Measurements from ENCODE around the gene ATP6V1E1. TPM values are rescaled to one million over a fixed set of nuclear protein-coding genes. Genes with fewer than 3 reads are reported as not detected.

ATP6V1E1 gene
- total and polyA plus RNA-seq, 2 of the 13 experiments (the other 11 are each of a cell fraction or from before 2014, with no cell fraction given), result 69.3 to 90.9 TPM

GRCh38 chr22:17628406-17629172 is at the start of gene ATP6V1E1 (continued):
- TF ChIP-seq ZBTB39 (CRISPR knock-in tag; IDR thresholded peaks at IDR 0.05) (no peak), THAP9 (CRISPR knock-in tag; IDR thresholded peaks at IDR 0.05; ENCODE audit: borderline replicate concordance) (peak; percentile 76; the same call in 1 of the 2 replicates), ZNF879 (CRISPR knock-in tag; IDR thresholded peaks at IDR 0.05) (no peak), AGO2 (optimal IDR thresholded peaks at IDR 0.05; ENCODE audit: low read depth, low read length) (peak; percentile 51), ZIK1 (CRISPR knock-in tag; IDR thresholded peaks at IDR 0.05; ENCODE audit: borderline replicate concordance, low read depth) (0 out of 2 replicates have a peak, but pooled peaks have one; percentile 13), RELA (CRISPR knock-in tag; IDR thresholded peaks at IDR 0.05) (no peak), CAMTA2 (CRISPR knock-in tag; IDR thresholded peaks at IDR 0.05; ENCODE audit: borderline replicate concordance) (peak; percentile 25; the same call in 1 of the 2 replicates), HOXA5 (CRISPR knock-in tag; IDR thresholded peaks at IDR 0.05) (peak; percentile 69), ZNF101 (CRISPR knock-in tag; IDR thresholded peaks at IDR 0.05; ENCODE audit: borderline replicate concordance, low read depth) (no peak), ATF1 (CRISPR knock-in tag; IDR thresholded peaks at IDR 0.05) (peak; percentile 82), HDAC1 (CRISPR knock-in tag; IDR thresholded peaks at IDR 0.05) (peak; percentile 61; the same call in 1 of the 2 replicates), HES4 (CRISPR knock-in tag; IDR thresholded peaks at IDR 0.05; ENCODE audit: borderline replicate concordance) (0 out of 2 replicates have a peak, but pooled peaks have one; percentile 44), ZNF362 (CRISPR knock-in tag; IDR thresholded peaks at IDR 0.05; ENCODE audit: borderline replicate concordance) (peak; percentile 81; the same call in 1 of the 2 replicates), ZNF552 (CRISPR knock-in tag; IDR thresholded peaks at IDR 0.05; ENCODE audit: borderline replicate concordance) (peak; percentile 24; the same call in 1 of the 2 replicates)

Data from HepG2 (cell line).